NT2/D1 (cell line): ENCODE data around the gene RMDN2.

Experiments
- YY1 ChIP-seq: IDR thresholded peaks from 2 replicates; pipeline ENCODE4 v1.6.1; 2011; ENCODE audit not compliant: insufficient read length, insufficient read depth
- ZNF274 ChIP-seq: IDR thresholded peaks from 2 replicates; pipeline ENCODE4 v1.6.1; 2011; ENCODE audit warnings: mild to moderate bottlenecking, low read depth, low read length

DNA sequence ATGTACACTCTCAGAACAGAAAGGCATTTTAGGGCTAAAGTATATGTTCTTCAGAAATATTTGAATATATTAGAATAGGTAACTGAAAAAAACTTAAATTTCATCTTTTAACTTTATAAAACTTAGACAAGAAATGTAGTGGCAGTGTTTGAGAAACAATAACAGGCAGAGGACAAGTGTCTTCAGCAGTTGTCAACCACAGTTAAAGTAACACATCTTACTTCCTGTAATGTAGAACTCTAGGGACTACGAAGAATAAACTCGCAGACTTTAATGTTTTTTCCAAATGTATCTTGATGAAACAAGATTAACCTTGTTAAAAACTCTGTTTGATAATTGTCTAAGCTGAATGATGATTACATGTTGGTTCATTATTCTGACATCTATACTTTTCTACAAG lies 50.7 kb downstream of the RMDN2 start:
- TF ChIP-seq YY1 (no peak), ZNF274 (no peak)
